H1 (cell line): ENCODE results near the gene ZIC3. TPM values are rescaled to one million over a fixed set of nuclear protein-coding genes. Genes with fewer than 3 reads are reported as not detected.

ENCODE experiments used
- CBX8 ChIP-seq: fragments of 300-800, 300-1000 bp; sonication (generic); IDR thresholded peaks from 2 replicates; pipeline ENCODE4 v1.7.1; 2016; ENCODE audit warnings: low read depth, low read length, borderline replicate concordance
- CHD1 ChIP-seq: IDR thresholded peaks from 2 replicates; pipeline ENCODE4 v1.6.1; 2012; ENCODE audit warnings: low read depth, low read length, improper control_type of control experiment
- JUN ChIP-seq: IDR thresholded peaks from 2 replicates; pipeline ENCODE4 v1.6.1; 2011; ENCODE audit warnings: low read depth, mild to moderate bottlenecking, improper control_type of control experiment, low read length
- KDM1A ChIP-seq: fragments of 200-600, 300-600 bp; sonication (generic); IDR thresholded peaks from 2 replicates; pipeline ENCODE4 v1.7.1; 2016; ENCODE audit warnings: mild to moderate bottlenecking, low read length, borderline replicate concordance
- POLR2AphosphoS5 ChIP-seq: IDR thresholded peaks from 2 replicates; pipeline ENCODE4 v1.6.1; 2011; ENCODE audit warnings: low read depth, low read length
- POU5F1 ChIP-seq: IDR thresholded peaks from 2 replicates; pipeline ENCODE4 v1.6.1; 2011; ENCODE audit warnings: low read depth, mild to moderate bottlenecking, low read length, moderate library complexity
- RBBP5 ChIP-seq: IDR thresholded peaks from 2 replicates; pipeline ENCODE4 v1.7.1; 2012; ENCODE audit warnings: low read depth, mild to moderate bottlenecking, inconsistent platforms, low read length, moderate library complexity, borderline replicate concordance
- RNF2 ChIP-seq: fragments of 200-900, 300-1000 bp; sonication (generic); IDR thresholded peaks from 2 replicates; pipeline ENCODE4 v1.7.1; 2016; ENCODE audit warnings: borderline replicate concordance, low read depth, mild to moderate bottlenecking, antibody characterized with exemption, low read length; ENCODE audit not compliant: poor library complexity, severe bottlenecking; ENCODE audit errors: missing control alignments
- RXRA ChIP-seq: IDR thresholded peaks from 2 replicates; pipeline ENCODE4 v1.6.1; 2011; ENCODE audit warnings: low read depth, mild to moderate bottlenecking, low read length, moderate library complexity; ENCODE audit not compliant: insufficient read depth
- SIN3A ChIP-seq, 2 experiments: IDR thresholded peaks in 1 of 2; conservative IDR thresholded peaks in 1 of 2; 2 replicates each; pipeline ENCODE4 v1.6.1; 2011 to 2012; ENCODE audit warnings: low read length in 2 of 2, improper control_type of control experiment in 1 of 2, low read depth in 1 of 2, mild to moderate bottlenecking in 1 of 2
- SP4 ChIP-seq: IDR thresholded peaks from 2 replicates; pipeline ENCODE4 v1.6.1; 2012; ENCODE audit warnings: low read length, inconsistent platforms
- polyA plus RNA-seq, 7 experiments: library from polyadenylated mRNA; depleted of rRNA in 3 of 7; stranded (reverse) in 5 of 7; unstranded in 2 of 7; fragments of >200 nt in 5 of 7; fragments of 200-250 nt in 2 of 7; gene quantifications; 1 replicate in 5 of 7; 2 replicates in 1 of 7; 4 replicates in 1 of 7; pipeline versions ENCODE4 v1.2.1 to v1.2.3, GENCODE V29; 2011 to 2013; ENCODE audit warnings: missing spikeins in 2 of 7, mixed read lengths in 2 of 7
- total RNA-seq: library from RNA; stranded (reverse); fragmentation: NEBNext Ultra II Directional; extraction: Animal tissue kit (Norgen Biotek cat#: 25700); gene quantifications from 2 replicates; pipeline ENCODE4 v1.2.1, GENCODE V29; 2021
- TF ChIP-seq, protein P1 (sequence below): IDR thresholded peaks from 2 replicates; pipeline ENCODE4 v1.6.1; 2012; ENCODE audit warnings: inconsistent platforms
- TF ChIP-seq, protein P2 (sequence below): IDR thresholded peaks from 2 replicates; pipeline ENCODE4 v1.6.1; 2011; ENCODE audit warnings: low read length, improper control_type of control experiment

ZIC3 gene
- total and polyA plus RNA-seq, 2 of the 8 experiments (the other 6 are each of a cell fraction or from before 2014, with no cell fraction given): 53.7 to 73.1 TPM

DNA sequence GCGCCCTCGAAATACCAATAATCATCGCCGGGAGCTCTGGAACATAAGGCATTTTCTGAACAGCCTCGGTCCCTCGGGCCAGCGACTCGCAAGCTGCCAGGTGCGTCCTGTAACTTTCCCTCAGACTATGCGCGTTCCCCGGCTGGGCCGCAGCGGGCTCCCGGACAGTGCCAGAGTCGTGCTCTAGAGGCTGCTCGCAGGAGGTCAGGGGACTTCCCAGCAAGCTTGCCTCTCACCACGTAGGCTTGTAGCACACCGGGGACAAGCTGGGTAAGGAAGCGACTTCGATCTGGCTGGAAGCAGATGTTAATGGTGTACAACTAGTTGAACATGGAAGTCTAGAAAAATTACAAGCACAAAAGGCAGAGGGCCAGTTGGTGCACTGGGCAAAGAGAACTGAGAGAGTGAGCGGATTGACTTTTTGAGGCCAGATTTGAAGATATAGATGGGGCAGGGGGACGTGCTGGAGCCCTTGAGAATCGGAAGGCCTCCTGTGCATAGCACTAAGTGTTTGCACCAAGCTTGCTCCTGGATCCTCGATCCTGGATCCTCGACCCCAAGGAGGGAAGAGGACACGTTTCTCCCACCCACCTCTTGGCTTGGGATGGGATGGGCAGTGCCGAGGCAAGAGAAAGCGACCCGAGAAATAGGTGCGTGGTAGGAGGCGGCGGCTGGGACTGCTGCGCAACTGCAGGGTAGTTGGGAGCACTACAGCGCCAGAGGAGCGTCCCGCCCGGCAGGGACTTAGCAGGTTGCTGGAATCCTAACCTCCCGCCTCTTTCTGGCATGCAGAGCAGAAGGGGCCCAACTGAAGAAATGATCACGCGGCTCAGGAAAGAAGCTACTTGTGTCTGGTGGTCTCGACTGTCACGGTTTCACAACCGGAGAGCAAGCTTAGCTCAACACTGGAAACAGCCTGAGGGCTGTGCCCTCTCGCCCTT is 19.9 kb upstream of the ZIC3 start (continued):
- TF ChIP-seq RXRA (no peak), CHD1 (no peak), KDM1A (no peak), POLR2AphosphoS5 (no peak), SIN3A (conservative IDR thresholded peaks at IDR 0.05 in 1 of 2, IDR thresholded peaks at IDR 0.05 in 1 of 2; ENCODE audit: low read depth in 1 of 2, low read length in 2 of 2) (no peak), SP4 (no peak), JUN (no peak), POU5F1 (no peak), RNF2 (no peak), RBBP5 (no peak), CBX8 (no peak)
- TF ChIP-seq, protein P1, sequence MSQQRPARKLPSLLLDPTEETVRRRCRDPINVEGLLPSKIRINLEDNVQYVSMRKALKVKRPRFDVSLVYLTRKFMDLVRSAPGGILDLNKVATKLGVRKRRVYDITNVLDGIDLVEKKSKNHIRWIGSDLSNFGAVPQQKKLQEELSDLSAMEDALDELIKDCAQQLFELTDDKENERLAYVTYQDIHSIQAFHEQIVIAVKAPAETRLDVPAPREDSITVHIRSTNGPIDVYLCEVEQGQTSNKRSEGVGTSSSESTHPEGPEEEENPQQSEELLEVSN: peak; percentile 85
- TF ChIP-seq, protein P2, sequence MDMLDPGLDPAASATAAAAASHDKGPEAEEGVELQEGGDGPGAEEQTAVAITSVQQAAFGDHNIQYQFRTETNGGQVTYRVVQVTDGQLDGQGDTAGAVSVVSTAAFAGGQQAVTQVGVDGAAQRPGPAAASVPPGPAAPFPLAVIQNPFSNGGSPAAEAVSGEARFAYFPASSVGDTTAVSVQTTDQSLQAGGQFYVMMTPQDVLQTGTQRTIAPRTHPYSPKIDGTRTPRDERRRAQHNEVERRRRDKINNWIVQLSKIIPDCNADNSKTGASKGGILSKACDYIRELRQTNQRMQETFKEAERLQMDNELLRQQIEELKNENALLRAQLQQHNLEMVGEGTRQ: no peak
- TF ChIP-seq, all 59 proteins: peak for 4
